HepG2 (cell line): ENCODE results near the gene NFATC1. TPM values are rescaled to one million over a fixed set of nuclear protein-coding genes. Genes with fewer than 3 reads are reported as not detected.

Source experiments
- ATAC-seq: fragments of 200-7000 bp; cut with Tn5 transposase; 3 replicates; pipeline ENCODE4 v1.9.1; 2020; ENCODE audit warnings: mild to moderate bottlenecking, moderate library complexity
- BruUV-seq: library from RNA; stranded (reverse); fragments of 400-500 nt; replicated peaks from 2 replicates; lab custom pipeline; 2021; lab: Mats Ljungman, UMichigan
- CTCF ChIA-PET: fragments of 300-600 bp; formaldehyde crosslinking; extraction: SDS; loops from one replicate; lab custom pipeline; 2021; ENCODE audit warnings: low total read pairs, inconsistent platforms, low intra/inter-chr PET ratio; lab: Yijun Ruan, JAX
- POLR2A ChIA-PET: fragments of 350-600 bp; sonication (Branson Sonifier 250); formaldehyde crosslinking; loops from one replicate; lab custom pipeline; 2020; ENCODE audit warnings: antibody characterized with exemption, inconsistent platforms; lab: Yijun Ruan, JAX
- DNase-seq: peaks from one replicate; pipeline ENCODE4 v3.0.0-alpha.2; 2015; ENCODE audit warnings: low spot score
- FAIRE-seq: peaks from 3 replicates; lab custom pipeline; 2011; peaks lifted over from hg19 to GRCh38; lab: Jason Lieb, UNC
- H2AFZ ChIP-seq: one replicate; pipeline ENCODE4 v1.6.1; 2011; ENCODE audit warnings: low read length, inconsistent platforms
- H3K27ac ChIP-seq: fragments of 300-600 bp; 3 replicates; pipeline ENCODE4 v1.8.0; 2011; ENCODE audit warnings: mixed run types, mild to moderate bottlenecking, mixed read lengths, low read length, inconsistent platforms; ENCODE audit not compliant: insufficient read depth; ENCODE audit errors: extremely low read length
- H3K27me3 ChIP-seq, 2 experiments: fragments of 200-600 bp in 1 of 2; 2 replicates in 1 of 2; 3 replicates in 1 of 2; pipeline versions ENCODE4 v1.6.0 to v1.8.0; 2011; ENCODE audit warnings: low read length in 2 of 2, mild to moderate bottlenecking in 2 of 2, moderate library complexity in 2 of 2, inconsistent platforms in 1 of 2; ENCODE audit not compliant: insufficient read depth in 2 of 2, control insufficient read depth in 1 of 2
- H3K36me3 ChIP-seq, 2 experiments: fragments of 200-600 bp in 1 of 2; replicated peaks in 1 of 2; 2 replicates in 1 of 2; 3 replicates in 1 of 2; pipeline versions ENCODE4 v1.5.1 to v1.8.0; 2011; ENCODE audit warnings: low read length in 2 of 2, inconsistent platforms in 1 of 2; ENCODE audit not compliant: insufficient read depth in 2 of 2, control insufficient read depth in 1 of 2
- H3K4me1 ChIP-seq: 2 replicates; pipeline ENCODE4 v1.5.1; 2012; ENCODE audit warnings: low read length, inconsistent platforms; ENCODE audit not compliant: insufficient read depth
- H3K4me2 ChIP-seq: 2 replicates; pipeline ENCODE4 v1.6.0; 2011; ENCODE audit warnings: low read depth, low read length, inconsistent platforms
- H3K4me3 ChIP-seq, 3 experiments: fragments of 200-600 bp in 1 of 3; sonication (generic), shearing (Covaris generic) in 1 of 3; replicated peaks in 1 of 3; 2 replicates each; pipeline ENCODE4 v1.5.1; 2011 to 2016; ENCODE audit warnings: low read length in 3 of 3, inconsistent platforms in 2 of 3, low read depth in 2 of 3, mild to moderate bottlenecking in 2 of 3, control low read depth in 1 of 3, mixed read lengths in 1 of 3; ENCODE audit not compliant: insufficient read depth in 1 of 3
- H3K79me2 ChIP-seq: one replicate; pipeline ENCODE4 v1.6.1; 2011; ENCODE audit warnings: low read length, inconsistent platforms; ENCODE audit not compliant: insufficient read depth
- H3K9ac ChIP-seq: 2 replicates; pipeline ENCODE4 v1.6.0; 2011; ENCODE audit warnings: mild to moderate bottlenecking, low read depth, low read length, inconsistent platforms; ENCODE audit not compliant: insufficient read depth
- H3K9me3 ChIP-seq: 2 replicates; pipeline ENCODE4 v1.5.1; 2012; ENCODE audit warnings: mild to moderate bottlenecking, low read length
- H4K20me1 ChIP-seq: 2 replicates; pipeline ENCODE4 v1.6.0; 2011; ENCODE audit warnings: inconsistent platforms, mild to moderate bottlenecking, low read length, moderate library complexity; ENCODE audit not compliant: insufficient read depth
- DNMT1 ChIP-seq: sonication (generic); formaldehyde crosslinking; IDR thresholded peaks from 2 replicates; pipeline ENCODE4 v1.5.1; 2020; ENCODE audit warnings: mild to moderate bottlenecking, missing genetic modification reagents
- HNRNPLL ChIP-seq: fragments of 200-400 bp; formaldehyde crosslinking; IDR thresholded peaks from 2 replicates; pipeline ENCODE4 v1.6.1; 2017; ENCODE audit warnings: mild to moderate bottlenecking, low read depth, low read length; ENCODE audit not compliant: poor library complexity, severe bottlenecking
- MYC ChIP-seq: sonication (generic); formaldehyde crosslinking; IDR thresholded peaks from 2 replicates; pipeline ENCODE4 v1.9.0; 2021; ENCODE audit warnings: missing genetic modification reagents, borderline replicate concordance
- RFXANK ChIP-seq: IDR thresholded peaks from 2 replicates; pipeline ENCODE4 v1.6.1; 2016
- SCMH1 ChIP-seq: sonication (generic); formaldehyde crosslinking; IDR thresholded peaks from 2 replicates; pipeline ENCODE4 v1.9.0; 2021; ENCODE audit warnings: missing genetic modification reagents, mild to moderate bottlenecking, borderline replicate concordance
- SRSF4 ChIP-seq: fragments of 200-400 bp; formaldehyde crosslinking; IDR thresholded peaks from one replicate; pipeline ENCODE4 v1.6.1; 2018; ENCODE audit warnings: mild to moderate bottlenecking, low read depth, low read length, moderate library complexity; ENCODE audit not compliant: poor library complexity, severe bottlenecking
- ZKSCAN5 ChIP-seq: sonication (generic); formaldehyde crosslinking; IDR thresholded peaks from 2 replicates; pipeline ENCODE4 v1.5.1; 2020; ENCODE audit warnings: mild to moderate bottlenecking, missing genetic modification reagents
- ZNF629 ChIP-seq: sonication (generic); formaldehyde crosslinking; conservative IDR thresholded peaks from 2 replicates; pipeline ENCODE4 v1.5.0; 2020; ENCODE audit warnings: missing genetic modification reagents
- WGBS: methylation state at CpG from one replicate; pipeline ENCODE4 v1.1.6; 2017; ENCODE audit warnings: low lambda C conversion rate; 5-methylcytosine and 5-hydroxymethylcytosine counted together
- in situ Hi-C: cut with HindIII; loops from 2 replicates; pipeline ENCODE4 v1.10.0; 2017; ENCODE audit warnings: low pct_unique_long_range_greater_than_20kb; ENCODE audit not compliant: extremely low pct_ligation_motif_present
- intact Hi-C: fragments of 100-400 bp; cut with micrococcal nuclease; formaldehyde crosslinking; loops from one replicate; pipeline ENCODE4 v1.10.0; 2022; ENCODE audit not compliant: unreplicated experiment
- polyA plus RNA-seq, 8 experiments: library from polyadenylated mRNA; depleted of rRNA in 3 of 8; stranded (reverse) in 7 of 8; unstranded in 1 of 8; fragments of >200 nt; fragmentation: Illumina TruSeq in 4 of 8; extraction: Trizol in 4 of 8; gene quantifications; 2 replicates each; pipeline versions ENCODE4 v1.2.1 to v1.2.3, GENCODE V29; 2011 to 2016; ENCODE audit warnings: low read depth in 4 of 8, missing spikeins in 1 of 8, mixed read lengths in 1 of 8; ENCODE audit not compliant: insufficient read depth in 1 of 8
- total RNA-seq, 5 experiments: library from RNA; depleted of rRNA; stranded (reverse); fragments of >200 nt; fragmentation: Illumina TruSeq; extraction: Trizol; gene quantifications; 2 replicates each; pipeline ENCODE4 v1.2.3, GENCODE V29; 2016; ENCODE audit warnings: low read depth in 1 of 5

NFATC1 gene
- total and polyA plus RNA-seq, 2 of the 13 experiments (the other 11 are each of a cell fraction or from before 2014, with no cell fraction given) = not detected

DNA sequence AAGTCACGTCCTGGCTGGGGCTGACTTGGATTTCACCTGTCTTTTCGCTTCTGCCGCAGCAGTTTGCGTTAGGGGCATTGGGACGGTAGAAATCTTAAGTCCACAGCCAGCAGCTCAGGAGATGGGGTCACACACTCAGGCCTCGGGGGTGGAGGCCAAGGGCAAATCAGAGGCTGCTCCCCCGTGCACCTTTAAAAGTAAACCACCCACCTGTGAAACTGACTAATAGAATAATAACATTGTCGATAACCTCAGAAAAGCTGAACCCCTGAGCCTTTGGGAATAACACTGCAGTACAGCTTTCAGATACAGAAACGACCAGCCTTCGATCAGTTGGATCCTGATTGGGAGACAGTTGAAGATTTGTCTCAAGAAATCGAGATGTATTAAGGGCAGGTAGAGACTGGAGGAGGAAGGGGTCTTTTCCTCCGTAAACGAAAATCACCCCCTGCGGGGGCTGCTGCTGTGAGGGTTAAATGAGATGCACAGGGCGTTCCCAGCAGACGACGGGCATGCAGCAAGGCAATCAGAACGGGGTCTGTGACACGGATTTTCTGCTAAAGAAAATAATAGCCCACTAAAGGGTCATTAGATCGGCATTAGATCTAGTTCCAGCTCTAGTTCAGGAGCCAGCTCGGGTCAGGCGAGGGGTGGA lies 16.4 kb upstream of the NFATC1 start:
- H3K4me3 ChIP-seq = no peak overlapping the region
- H3K9me3 ChIP-seq = no peaks in the 10 kb centered on the region
- FAIRE-seq (no peak), DNase-seq (no peak)
- H3K4me2 ChIP-seq = no peak overlapping the region
- WGBS = 89% methylated on average over 21 of the region's 22 CpGs
- peaks cover 3% of the 10 kb centered on the region; the same call in 1 of the 2 replicates for H4K20me1 ChIP-seq
- in situ Hi-C loops = loop anchor here (5.0 kb wide), 1 partner anchor 263 kb away; no protein-coding TSS in a partner anchor
- CTCF ChIA-PET = interaction anchor here (1.1 to 1.4 kb wide), 2 partner anchors 147 to 149 kb away, joined by 3 to 4 read pairs; no protein-coding TSS in a partner anchor
- BruUV-seq = no TSS peak
- no peak overlapping the region for H3K27ac ChIP-seq
- H3K36me3 ChIP-seq = no peaks in the 10 kb centered on the region
- TF ChIP-seq MYC (CRISPR knock-in tag) (no peak), ZNF629 (no peak), HNRNPLL (no peak), SCMH1 (no peak), SRSF4 (no peak), DNMT1 (CRISPR knock-in tag) (no peak), ZKSCAN5 (CRISPR knock-in tag) (no peak), RFXANK (no peak)
- TF ChIP-seq, all 625 proteins: peak for 0
- H3K4me1 ChIP-seq = no peaks in the 10 kb centered on the region
- no peak for ATAC-seq
- POLR2A ChIA-PET = no interaction called here
- intact Hi-C loops = no loop called here
- H2AFZ ChIP-seq = no peak overlapping the region
- H3K9ac ChIP-seq = no peak overlapping the region
- H3K79me2 ChIP-seq = no peaks in the 10 kb centered on the region
- peaks cover 0 to 13% of the 10 kb centered on the region in 2 experiments; a peak in 3 of 5 replicates for H3K27me3 ChIP-seq
